ENCODE data around the gene C11orf42.

The C11orf42 gene

GRCh38 chr11:6260207-6260726 is 54.9 kb downstream of the C11orf42 start:
- Histone ChIP-seq H3K4me3 (ENCODE audit: low read depth, low read length) (peak overlapping the region; percentile 59), H3K9me3 (ENCODE audit: control insufficient read depth, insufficient read depth, low read depth, low read length) (no peaks in the 10 kb centered on the region), H3K4me1 (ENCODE audit: control insufficient read depth, insufficient read depth, low read length) (no peaks in the 10 kb centered on the region), H3K36me3 (ENCODE audit: control insufficient read depth in 2 of 2, insufficient read depth in 1 of 2, low read length in 2 of 2) (no peaks in the 10 kb centered on the region), H3K27ac (ENCODE audit: extremely low read depth, low read depth, low read length) (no peak overlapping the region)
- TF ChIP-seq ZNF354C (tag by site-specific recombination; IDR thresholded peaks at IDR 0.05; ENCODE audit: borderline replicate concordance, low read depth) (no peak), PRDM10 (tag by site-specific recombination; IDR thresholded peaks at IDR 0.05) (0 out of 2 replicates have a peak, but pooled peaks have one; percentile 34)
- TF ChIP-seq, protein P1, sequence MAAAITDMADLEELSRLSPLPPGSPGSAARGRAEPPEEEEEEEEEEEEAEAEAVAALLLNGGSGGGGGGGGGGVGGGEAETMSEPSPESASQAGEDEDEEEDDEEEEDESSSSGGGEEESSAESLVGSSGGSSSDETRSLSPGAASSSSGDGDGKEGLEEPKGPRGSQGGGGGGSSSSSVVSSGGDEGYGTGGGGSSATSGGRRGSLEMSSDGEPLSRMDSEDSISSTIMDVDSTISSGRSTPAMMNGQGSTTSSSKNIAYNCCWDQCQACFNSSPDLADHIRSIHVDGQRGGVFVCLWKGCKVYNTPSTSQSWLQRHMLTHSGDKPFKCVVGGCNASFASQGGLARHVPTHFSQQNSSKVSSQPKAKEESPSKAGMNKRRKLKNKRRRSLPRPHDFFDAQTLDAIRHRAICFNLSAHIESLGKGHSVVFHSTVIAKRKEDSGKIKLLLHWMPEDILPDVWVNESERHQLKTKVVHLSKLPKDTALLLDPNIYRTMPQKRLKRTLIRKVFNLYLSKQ (tag by site-specific recombination; IDR thresholded peaks at IDR 0.05; ENCODE audit: borderline replicate concordance) = no peak
- TF ChIP-seq, protein P2, sequence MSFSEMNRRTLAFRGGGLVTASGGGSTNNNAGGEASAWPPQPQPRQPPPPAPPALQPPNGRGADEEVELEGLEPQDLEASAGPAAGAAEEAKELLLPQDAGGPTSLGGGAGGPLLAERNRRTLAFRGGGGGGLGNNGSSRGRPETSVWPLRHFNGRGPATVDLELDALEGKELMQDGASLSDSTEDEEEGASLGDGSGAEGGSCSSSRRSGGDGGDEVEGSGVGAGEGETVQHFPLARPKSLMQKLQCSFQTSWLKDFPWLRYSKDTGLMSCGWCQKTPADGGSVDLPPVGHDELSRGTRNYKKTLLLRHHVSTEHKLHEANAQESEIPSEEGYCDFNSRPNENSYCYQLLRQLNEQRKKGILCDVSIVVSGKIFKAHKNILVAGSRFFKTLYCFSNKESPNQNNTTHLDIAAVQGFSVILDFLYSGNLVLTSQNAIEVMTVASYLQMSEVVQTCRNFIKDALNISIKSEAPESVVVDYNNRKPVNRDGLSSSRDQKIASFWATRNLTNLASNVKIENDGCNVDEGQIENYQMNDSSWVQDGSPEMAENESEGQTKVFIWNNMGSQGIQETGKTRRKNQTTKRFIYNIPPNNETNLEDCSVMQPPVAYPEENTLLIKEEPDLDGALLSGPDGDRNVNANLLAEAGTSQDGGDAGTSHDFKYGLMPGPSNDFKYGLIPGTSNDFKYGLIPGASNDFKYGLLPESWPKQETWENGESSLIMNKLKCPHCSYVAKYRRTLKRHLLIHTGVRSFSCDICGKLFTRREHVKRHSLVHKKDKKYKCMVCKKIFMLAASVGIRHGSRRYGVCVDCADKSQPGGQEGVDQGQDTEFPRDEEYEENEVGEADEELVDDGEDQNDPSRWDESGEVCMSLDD (tag by site-specific recombination; IDR thresholded peaks at IDR 0.05) = no peak
- TF ChIP-seq, protein P3, sequence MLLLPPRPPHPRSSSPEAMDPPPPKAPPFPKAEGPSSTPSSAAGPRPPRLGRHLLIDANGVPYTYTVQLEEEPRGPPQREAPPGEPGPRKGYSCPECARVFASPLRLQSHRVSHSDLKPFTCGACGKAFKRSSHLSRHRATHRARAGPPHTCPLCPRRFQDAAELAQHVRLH (tag by site-specific recombination; IDR thresholded peaks at IDR 0.05) = no peak
- ChIA-PET CTCF (interaction anchor here (0.6 to 3.7 kb wide), 5 partner anchors 10 to 103 kb away, joined by 3 to 37 read pairs (median 6); no protein-coding TSS in a partner anchor), POLR2A (interaction anchor here (0.6 to 1.2 kb wide), 2 partner anchors 8 to 658 kb away, joined by 4 to 5 read pairs; no protein-coding TSS in a partner anchor)

All from HEK293 (cell line).